Inferior parietal cortex (tissue), 1 donor: ENCODE measurements around the gene KCNC4.
A peak's percentile ranks its signal among the peaks of the same experiment; 100 is the strongest.

ENCODE experiments used
- DNase-seq: peaks from one replicate; pipeline ENCODE4 v3.0.0-alpha.2; 2016; ENCODE audit errors: extremely low spot score

The KCNC4 gene

GRCh38 chr1:110211496-110212168, 1.5 kb downstream of the KCNC4 start:
- no peak for DNase-seq

GRCh38 chr1:110212169-110213142, 2.3 kb downstream of the KCNC4 start:
- peak; percentile 27 for DNase-seq

- no peak for DNase-seq
Observed at GRCh38 chr1:110213143-110213540, 3.0 kb downstream of the KCNC4 start.

GRCh38 chr1:110214454-110215404, 4.6 kb downstream of the KCNC4 start:
- peak; percentile 17 for DNase-seq

- DNase-seq: no peak
Observed at GRCh38 chr1:110215621-110216515, 5.8 kb downstream of the KCNC4 start.

GRCh38 chr1:110216844-110217444, 6.8 kb downstream of the KCNC4 start:
- no peak for DNase-seq

GRCh38 chr1:110218137-110218536, 8.0 kb downstream of the KCNC4 start:
- no peak for DNase-seq

- no peak for DNase-seq
Observed at GRCh38 chr1:110218739-110219138, 8.6 kb downstream of the KCNC4 start.

- no peak for DNase-seq
Observed at GRCh38 chr1:110220324-110220723, 10.2 kb downstream of the KCNC4 start.

- DNase-seq: no peak
Observed at GRCh38 chr1:110221119-110221518, 11.0 kb downstream of the KCNC4 start.

GRCh38 chr1:110223127-110223526, 13.0 kb downstream of the KCNC4 start:
- no peak for DNase-seq

- no peak for DNase-seq
Observed at GRCh38 chr1:110223581-110223980, 13.5 kb downstream of the KCNC4 start.

- DNase-seq: no peak
Observed at GRCh38 chr1:110224240-110224995, 14.3 kb downstream of the KCNC4 start.

- DNase-seq: no peak
Observed at GRCh38 chr1:110225212-110225611, 15.1 kb downstream of the KCNC4 start.

GRCh38 chr1:110225756-110226404, 15.8 kb downstream of the KCNC4 start:
- no peak for DNase-seq

- DNase-seq: no peak
Observed at GRCh38 chr1:110227774-110228173, 17.7 kb downstream of the KCNC4 start.

GRCh38 chr1:110228381-110228780, 18.3 kb downstream of the KCNC4 start:
- DNase-seq: no peak

GRCh38 chr1:110228869-110229268, 18.8 kb downstream of the KCNC4 start:
- DNase-seq: no peak
